HG03103 (cell line): ENCODE data around the gene ETV3.

Source experiments
- ATAC-seq: cut with Tn5 transposase; IDR thresholded peaks from one replicate; pipeline ENCODE4 v1.9.1; 2021; ENCODE audit warnings: low read depth; ENCODE audit not compliant: unreplicated experiment

Gene ETV3

GRCh38 chr1:157097692-157098091 lies 40.5 kb downstream of the ETV3 start:
- ATAC-seq: no peak

GRCh38 chr1:157096881-157097280 lies 41.3 kb downstream of the ETV3 start:
- ATAC-seq: no peak

GRCh38 chr1:157095551-157095950 lies 42.6 kb downstream of the ETV3 start:
- no peak for ATAC-seq

GRCh38 chr1:157095091-157095490 lies 43.1 kb downstream of the ETV3 start:
- ATAC-seq: no peak

GRCh38 chr1:157092831-157093230 lies 45.4 kb downstream of the ETV3 start:
- ATAC-seq: no peak

- no peak for ATAC-seq
Observed at GRCh38 chr1:157091668-157092273, 46.4 kb downstream of the ETV3 start.

GRCh38 chr1:157091186-157091585 lies 47.0 kb downstream of the ETV3 start:
- no peak for ATAC-seq

- no peak for ATAC-seq
Observed at GRCh38 chr1:157090771-157091170, 47.4 kb downstream of the ETV3 start.

GRCh38 chr1:157090196-157090647 lies 48.0 kb downstream of the ETV3 start:
- no peak for ATAC-seq

- no peak for ATAC-seq
Observed at GRCh38 chr1:157089789-157090188, 48.4 kb downstream of the ETV3 start.

- ATAC-seq: no peak
Observed at GRCh38 chr1:157088607-157089006, 49.6 kb downstream of the ETV3 start.

- ATAC-seq: no peak
Observed at GRCh38 chr1:157087030-157087429, 51.2 kb downstream of the ETV3 start.

- ATAC-seq: no peak
Observed at GRCh38 chr1:157086299-157086698, 51.9 kb downstream of the ETV3 start.

- ATAC-seq: no peak
Observed at GRCh38 chr1:157085421-157085820, 52.8 kb downstream of the ETV3 start.

GRCh38 chr1:157084720-157085119 lies 53.5 kb downstream of the ETV3 start:
- ATAC-seq: no peak

GRCh38 chr1:157081707-157082106 lies 56.5 kb downstream of the ETV3 start:
- ATAC-seq: no peak

GRCh38 chr1:157080714-157081113 lies 57.5 kb downstream of the ETV3 start:
- no peak for ATAC-seq

- ATAC-seq: no peak
Observed at GRCh38 chr1:157077394-157077793, 60.8 kb downstream of the ETV3 start.

- ATAC-seq: no peak
Observed at GRCh38 chr1:157073944-157074685, 64.1 kb downstream of the ETV3 start.
